IPS-NIHi11 (cell line): ENCODE results near the gene BNIP3.

Experiments
- DNase-seq: peaks from one replicate; pipeline ENCODE4 v3.0.0; 2012; ENCODE audit warnings: mixed read lengths, low spot score

Gene BNIP3

GRCh38 chr10:131981429-131982184, at the start of gene BNIP3:
Gene BNIP3, minus strand, starts transcription at chr10:131981923. Its CDS starts 117 bp downstream, at chr10:131981806.
- peak; percentile 99 for DNase-seq

- DNase-seq = no peak
These were observed 49.3 kb upstream of the BNIP3 start for GRCh38 chr10:132030898-132031463.

- no peak for DNase-seq
These were observed 47.0 kb upstream of the BNIP3 start for GRCh38 chr10:132028706-132029105.

- DNase-seq = no peak
These were observed 45.8 kb upstream of the BNIP3 start for GRCh38 chr10:132027423-132027983.

- DNase-seq = peak; percentile 88
These were observed 41.5 kb upstream of the BNIP3 start for GRCh38 chr10:132023092-132023811.

- DNase-seq = no peak
These were observed 40.5 kb upstream of the BNIP3 start for GRCh38 chr10:132022241-132022640.

GRCh38 chr10:132021504-132022143, 39.9 kb upstream of the BNIP3 start:
- DNase-seq = no peak

- DNase-seq = no peak
These were observed 39.3 kb upstream of the BNIP3 start for GRCh38 chr10:132021046-132021445.

- no peak for DNase-seq
These were observed 38.7 kb upstream of the BNIP3 start for GRCh38 chr10:132020456-132020855.

GRCh38 chr10:132019366-132019765, 37.6 kb upstream of the BNIP3 start:
- no peak for DNase-seq

- no peak for DNase-seq
These were observed 36.7 kb upstream of the BNIP3 start for GRCh38 chr10:132018446-132018845.

- no peak for DNase-seq
These were observed 34.8 kb upstream of the BNIP3 start for GRCh38 chr10:132016514-132016913.

GRCh38 chr10:132011445-132011844, 29.7 kb upstream of the BNIP3 start:
- no peak for DNase-seq

- no peak for DNase-seq
These were observed 29.3 kb upstream of the BNIP3 start for GRCh38 chr10:132011024-132011423.

GRCh38 chr10:132010483-132010882, 28.8 kb upstream of the BNIP3 start:
- no peak for DNase-seq

GRCh38 chr10:132009575-132009974, 27.9 kb upstream of the BNIP3 start:
- no peak for DNase-seq

GRCh38 chr10:132007681-132008080, 26.0 kb upstream of the BNIP3 start:
- no peak for DNase-seq

- DNase-seq = peak; percentile 57
These were observed 25.2 kb upstream of the BNIP3 start for GRCh38 chr10:132006966-132007365.

- DNase-seq = no peak
These were observed 23.4 kb upstream of the BNIP3 start for GRCh38 chr10:132005147-132005546.

- no peak for DNase-seq
These were observed 22.3 kb upstream of the BNIP3 start for GRCh38 chr10:132004052-132004451.

- DNase-seq = no peak
These were observed 21.7 kb upstream of the BNIP3 start for GRCh38 chr10:132003282-132003924.

GRCh38 chr10:132002004-132002403, 20.3 kb upstream of the BNIP3 start:
- no peak for DNase-seq
